Panc1 (cell line): ENCODE results near the gene PHKA2. TPM values are rescaled to one million over a fixed set of nuclear protein-coding genes. Genes with fewer than 3 reads are reported as not detected.

ENCODE experiments used
- ATAC-seq: fragments of 200-7000 bp; cut with Tn5 transposase; 2 replicates; pipeline ENCODE4 v1.9.1; 2020; ENCODE audit warnings: mild to moderate bottlenecking, moderate library complexity
- BruUV-seq: library from RNA; stranded (reverse); fragments of 400-500 nt; replicated peaks from 2 replicates; lab custom pipeline; 2021; lab: Mats Ljungman, UMichigan
- CTCF ChIA-PET: fragments of 300-600 bp; sonication (Branson Sonifier 250); formaldehyde crosslinking; loops from one replicate; lab custom pipeline; 2022; ENCODE audit warnings: antibody characterized with exemption; lab: Charles Lee
- POLR2A ChIA-PET: fragments of 300-600 bp; sonication (Branson Sonifier 250); formaldehyde crosslinking; loops from one replicate; lab custom pipeline; 2022; ENCODE audit warnings: antibody characterized with exemption; lab: Charles Lee
- DNase-seq: peaks from one replicate; pipeline ENCODE4 v3.0.0-alpha.2; 2010; ENCODE audit warnings: low read depth, low spot score
- H3K27ac ChIP-seq: 2 replicates; pipeline ENCODE4 v1.5.1; 2011; ENCODE audit warnings: mild to moderate bottlenecking, low read length, inconsistent platforms
- H3K27me3 ChIP-seq: fragments of 200-500 bp; sonication (Bioruptor generic); 2 replicates; pipeline ENCODE4 v1.6.0; 2014; ENCODE audit warnings: low read length, inconsistent platforms; ENCODE audit not compliant: control insufficient read depth, insufficient read depth
- H3K36me3 ChIP-seq: fragments of 200-500 bp; sonication (Bioruptor generic); 2 replicates; pipeline ENCODE4 v1.5.1; 2014; ENCODE audit warnings: inconsistent platforms, mild to moderate bottlenecking, low read length, moderate library complexity; ENCODE audit not compliant: control insufficient read depth, insufficient read depth
- H3K4me1 ChIP-seq: 2 replicates; pipeline ENCODE4 v1.5.1; 2011; ENCODE audit warnings: inconsistent platforms, mild to moderate bottlenecking, low read length, moderate library complexity; ENCODE audit not compliant: control insufficient read depth, insufficient read depth
- H3K4me3 ChIP-seq, 2 experiments: 2 replicates each; pipeline ENCODE4 v1.5.1; 2011 to 2012; ENCODE audit warnings: low read depth in 2 of 2, low read length in 2 of 2, mild to moderate bottlenecking in 2 of 2, inconsistent platforms in 1 of 2, moderate library complexity in 1 of 2
- H3K9me3 ChIP-seq: fragments of 200-500 bp; sonication (Bioruptor generic); 2 replicates; pipeline ENCODE4 v1.5.1; 2014; ENCODE audit warnings: low read depth, mild to moderate bottlenecking, inconsistent platforms, low read length, moderate library complexity; ENCODE audit not compliant: control insufficient read depth, insufficient read depth
- CTCF ChIP-seq: fragments of 450-650 bp; IDR thresholded peaks from 2 replicates; pipeline ENCODE4 v1.5.1; 2017; ENCODE audit warnings: mild to moderate bottlenecking
- POLR2AphosphoS5 ChIP-seq: IDR thresholded peaks from 2 replicates; pipeline ENCODE4 v1.6.1; 2012; ENCODE audit warnings: mild to moderate bottlenecking, low read depth, low read length, moderate library complexity
- REST ChIP-seq, 2 experiments: IDR thresholded peaks; 2 replicates each; pipeline ENCODE4 v1.6.1; 2011 to 2012; ENCODE audit warnings: low read depth in 2 of 2, control low read depth in 1 of 2, low read length in 1 of 2, mild to moderate bottlenecking in 1 of 2, moderate library complexity in 1 of 2; ENCODE audit not compliant: insufficient read depth in 1 of 2
- SIN3A ChIP-seq: IDR thresholded peaks from 2 replicates; pipeline ENCODE4 v1.6.1; 2012; ENCODE audit warnings: low read depth, mild to moderate bottlenecking, low read length, moderate library complexity, borderline replicate concordance; ENCODE audit not compliant: insufficient read depth
- TCF7L2 ChIP-seq: IDR thresholded peaks from 2 replicates; pipeline ENCODE4 v1.6.1; 2011; ENCODE audit warnings: mild to moderate bottlenecking, low read depth, low read length, inconsistent platforms
- in situ Hi-C: cut with HindIII; loops from 2 replicates; pipeline ENCODE4 v1.10.0; 2016; ENCODE audit warnings: low sequenced_read_pairs, low pct_unique_long_range_greater_than_20kb
- intact Hi-C: fragments of 100-400 bp; cut with micrococcal nuclease; formaldehyde crosslinking; loops from one replicate; pipeline ENCODE4 v1.10.0; 2022; ENCODE audit not compliant: unreplicated experiment
- total RNA-seq: library from RNA; stranded (reverse); gene quantifications from one replicate; pipeline ENCODE4 v1.2.1, GENCODE V29; 2021; ENCODE audit not compliant: unreplicated experiment

PHKA2 gene
- total RNA-seq, 1 experiment from 2014 or later = 20.6 TPM

- ChIA-PET POLR2A (no interaction called here), CTCF (no interaction called here)
- no peak overlapping the region for H3K27ac ChIP-seq
- BruUV-seq = no TSS peak
- no peaks in the 10 kb centered on the region for H3K4me1 ChIP-seq
- no peaks in the 10 kb centered on the region for H3K27me3 ChIP-seq
- DNase-seq = no peak
- TF ChIP-seq REST (IDR thresholded peaks at IDR 0.05; ENCODE audit: insufficient read depth in 1 of 2, low read depth in 2 of 2, low read length in 1 of 2) = no peak
- no peak for TF ChIP-seq TCF7L2
- no peak for TF ChIP-seq SIN3A
- no peak for TF ChIP-seq POLR2AphosphoS5
- no peak for TF ChIP-seq CTCF
- intact Hi-C loops (no loop called here), in situ Hi-C loops (no loop called here)
- peak; percentile 87 for ATAC-seq
- H3K9me3 ChIP-seq = no peaks in the 10 kb centered on the region
- peak overlapping the region; percentile 4 to 35; a peak in 2 of 4 replicates for H3K4me3 ChIP-seq
- H3K36me3 ChIP-seq = no peaks in the 10 kb centered on the region
These were observed 110.6 kb downstream of the PHKA2 start for GRCh38 chrX:18873189-18873791.

GRCh38 chrX:18872621-18873020 is 111.3 kb downstream of the PHKA2 start:
- Histone ChIP-seq H3K36me3 (no peaks in the 10 kb centered on the region), H3K27me3 (no peaks in the 10 kb centered on the region), H3K4me3 (no peak overlapping the region), H3K27ac (no peak overlapping the region), H3K4me1 (no peaks in the 10 kb centered on the region), H3K9me3 (no peaks in the 10 kb centered on the region)
- BruUV-seq = no TSS peak
- TF ChIP-seq POLR2AphosphoS5 (no peak), REST (IDR thresholded peaks at IDR 0.05; ENCODE audit: insufficient read depth in 1 of 2, low read depth in 2 of 2, low read length in 1 of 2) (no peak), TCF7L2 (no peak), CTCF (no peak), SIN3A (no peak)
- POLR2A ChIA-PET = no interaction called here
- in situ Hi-C loops = no loop called here
- DNase-seq (no peak), ATAC-seq (0 out of 2 replicates have a peak, but pooled peaks have one; percentile 17)
- intact Hi-C loops = no loop called here
- CTCF ChIA-PET = no interaction called here
